GM23248 (cell line): ENCODE results near the gene PRDM16. TPM values are rescaled to one million over a fixed set of nuclear protein-coding genes. Genes with fewer than 3 reads are reported as not detected.

Experiments
- DNase-seq: peaks from one replicate; pipeline ENCODE4 v3.0.0-alpha.2; 2015
- H2AFZ ChIP-seq: fragments of 200-600 bp; sonication (generic); 2 replicates; pipeline ENCODE4 v1.6.1; 2016; ENCODE audit warnings: antibody characterized with exemption
- H3F3A ChIP-seq: fragments of 200-600 bp; sonication (generic); 2 replicates; pipeline ENCODE4 v1.6.1; 2016; ENCODE audit warnings: mild to moderate bottlenecking, antibody characterized with exemption, mixed run types; ENCODE audit not compliant: insufficient read depth
- H3K27ac ChIP-seq: fragments of 200-600 bp; sonication (generic); 2 replicates; pipeline ENCODE4 v1.5.1; 2016; ENCODE audit warnings: mild to moderate bottlenecking
- H3K27me3 ChIP-seq: fragments of 200-600 bp; sonication (generic); replicated peaks from 2 replicates; pipeline ENCODE4 v1.6.1; 2016; ENCODE audit warnings: mild to moderate bottlenecking; ENCODE audit not compliant: insufficient read depth
- H3K36me3 ChIP-seq: fragments of 200-600 bp; sonication (generic); 2 replicates; pipeline ENCODE4 v1.6.1; 2016; ENCODE audit warnings: low read depth, mild to moderate bottlenecking
- H3K4me1 ChIP-seq: fragments of 200-600 bp; sonication (generic); 2 replicates; pipeline ENCODE4 v1.6.1; 2016; ENCODE audit warnings: mild to moderate bottlenecking; ENCODE audit not compliant: insufficient read depth
- H3K4me2 ChIP-seq: fragments of 200-600 bp; sonication (generic); one replicate; pipeline ENCODE4 v1.6.1; 2016; ENCODE audit warnings: mild to moderate bottlenecking; ENCODE audit not compliant: unreplicated experiment
- H3K4me3 ChIP-seq: fragments of 200-600 bp; sonication (generic); 2 replicates; pipeline ENCODE4 v1.5.1; 2016; ENCODE audit warnings: mild to moderate bottlenecking
- H3K79me2 ChIP-seq: fragments of 200-600 bp; sonication (generic); 2 replicates; pipeline ENCODE4 v1.6.1; 2016; ENCODE audit warnings: mild to moderate bottlenecking; ENCODE audit not compliant: insufficient read depth
- H3K9ac ChIP-seq: fragments of 200-600 bp; sonication (generic); 2 replicates; pipeline ENCODE4 v1.6.1; 2016; ENCODE audit warnings: mild to moderate bottlenecking
- H3K9me2 ChIP-seq: fragments of 200-600 bp; sonication (generic); 2 replicates; pipeline ENCODE4 v1.6.1; 2016; ENCODE audit warnings: mixed run types, mild to moderate bottlenecking, moderate library complexity; ENCODE audit not compliant: insufficient read depth
- H3K9me3 ChIP-seq: fragments of 200-600 bp; sonication (generic); one replicate; pipeline ENCODE4 v1.6.1; 2017; ENCODE audit warnings: low read depth
- H4K20me1 ChIP-seq: fragments of 200-600 bp; sonication (generic); 2 replicates; pipeline ENCODE4 v1.6.0; 2016; ENCODE audit not compliant: insufficient read depth
- EZH2 ChIP-seq: fragments of 200-600 bp; sonication (generic); IDR thresholded peaks from 2 replicates; pipeline ENCODE4 v1.6.1; 2018; ENCODE audit warnings: antibody characterized with exemption, mild to moderate bottlenecking; ENCODE audit not compliant: insufficient read depth, poor library complexity, severe bottlenecking
- EZH2phosphoT487 ChIP-seq: fragments of 200-600 bp; sonication (generic); IDR thresholded peaks from 2 replicates; pipeline ENCODE4 v1.6.1; 2018; ENCODE audit warnings: antibody characterized with exemption, moderate library complexity, mild to moderate bottlenecking, low read depth; ENCODE audit not compliant: insufficient read depth
- WGBS, 2 experiments: methylation state at CpG; one replicate each; pipeline ENCODE4 v1.1.6; 2015 to 2017; ENCODE audit warnings: low lambda C conversion rate in 2 of 2, low coverage in 1 of 2; ENCODE audit errors: missing lambda C conversion rate in 2 of 2; 5-methylcytosine and 5-hydroxymethylcytosine counted together
- in situ Hi-C: fragments of 300-500 bp; cut with MboI; formaldehyde crosslinking; loops from 2 replicates; pipeline ENCODE4 v1.15.0; 2020
- polyA plus RNA-seq: library from polyadenylated mRNA; unstranded; fragments of >200 nt; fragmentation: Nextera tagmentation; extraction: Ambion mirVana; gene quantifications from 2 replicates; pipeline ENCODE4 v1.2.1, GENCODE V29; 2016
- total RNA-seq: library from RNA; depleted of rRNA; stranded (reverse); fragments of >200 nt; shearing (Covaris generic); gene quantifications from 2 replicates; pipeline ENCODE4 v1.2.3, GENCODE V29; 2014

Gene PRDM16
- total and polyA plus RNA-seq, 2 experiments from 2014 or later = 0.18 TPM; not detected in 1

DNA sequence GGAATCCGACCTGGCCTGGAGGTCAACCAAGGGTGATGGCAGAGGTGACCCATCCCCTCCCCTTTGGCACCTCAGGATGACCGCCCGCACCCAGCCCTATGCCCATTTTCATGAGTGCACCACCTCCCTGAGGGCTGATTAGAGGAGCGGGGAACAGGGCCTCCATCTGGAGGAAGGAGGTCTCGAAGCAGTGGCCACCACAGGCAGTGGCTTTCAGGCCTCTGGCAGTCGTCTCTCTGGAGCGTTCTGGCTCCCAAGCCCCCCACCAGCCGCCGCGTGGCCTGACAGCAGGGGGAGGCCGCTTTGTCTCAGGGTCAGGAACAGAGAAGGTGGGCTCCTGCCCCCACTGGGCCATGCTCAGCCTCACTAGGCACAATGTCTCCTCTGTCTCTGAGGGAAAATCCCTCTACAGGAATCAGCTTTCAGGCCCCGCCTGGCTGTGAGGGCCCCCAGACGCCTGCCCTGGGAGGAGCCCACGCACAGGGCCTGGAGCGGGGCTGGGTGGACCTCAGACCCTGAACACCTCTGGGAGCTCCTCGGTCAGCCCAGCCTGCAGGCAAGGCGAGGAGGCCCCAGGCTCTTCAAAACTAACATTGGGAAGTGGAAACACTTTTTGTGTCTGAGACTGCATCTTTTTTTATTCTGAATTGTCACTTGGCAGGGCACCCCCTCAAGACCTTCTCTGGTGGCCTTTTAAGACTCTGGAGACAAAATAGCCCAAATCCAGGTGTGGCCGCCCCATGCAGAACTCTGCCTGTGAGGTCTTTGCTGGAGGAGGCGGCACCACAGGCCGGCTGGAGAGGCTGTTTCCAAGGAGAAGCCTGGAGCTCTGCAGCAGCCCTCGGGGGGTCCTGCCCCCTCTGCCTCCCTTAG lies 257.7 kb downstream of the PRDM16 start:
- Histone ChIP-seq H2AFZ (no peak overlapping the region), H3K9me3 (no peaks in the 10 kb centered on the region), H3K27ac (no peak overlapping the region), H3K9ac (no peak overlapping the region), H3K4me3 (no peak overlapping the region), H3K36me3 (no peaks in the 10 kb centered on the region), H3K4me1 (no peaks in the 10 kb centered on the region), H3F3A (no peaks in the 10 kb centered on the region), H3K79me2 (no peaks in the 10 kb centered on the region), H3K9me2 (no peaks in the 10 kb centered on the region), H3K27me3 (peaks cover 5% of the 10 kb centered on the region), H4K20me1 (no peaks in the 10 kb centered on the region), H3K4me2 (no peak overlapping the region)
- in situ Hi-C loops = no loop called here
- WGBS, 2 experiments = 68 to 71% methylated on average over 20 to 21 of the region's 21 CpGs
- DNase-seq = no peak
- TF ChIP-seq EZH2 (no peak), EZH2phosphoT487 (no peak)

DNA sequence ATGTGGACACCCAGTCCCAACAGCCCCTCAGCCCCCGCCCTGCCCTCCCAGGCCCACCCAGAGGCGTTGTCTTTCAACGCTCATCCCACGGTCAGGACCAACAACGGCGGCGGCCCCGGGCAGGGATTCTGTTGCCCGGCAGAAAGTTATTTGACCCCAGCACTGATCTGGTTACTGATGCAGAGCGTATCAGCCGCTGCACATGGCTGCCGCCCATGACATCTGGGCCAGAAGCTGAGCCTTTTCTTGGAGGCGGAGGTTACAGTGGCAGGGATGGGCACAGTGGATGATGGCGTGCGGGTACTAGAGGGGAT lies 258.3 kb downstream of the PRDM16 start:
- Histone ChIP-seq H3K4me1 (no peaks in the 10 kb centered on the region), H3K9me2 (no peaks in the 10 kb centered on the region), H3K36me3 (no peaks in the 10 kb centered on the region), H3K9me3 (no peaks in the 10 kb centered on the region), H3K4me3 (no peak overlapping the region), H3K27me3 (peaks cover 5% of the 10 kb centered on the region), H4K20me1 (no peaks in the 10 kb centered on the region), H3F3A (no peaks in the 10 kb centered on the region), H3K9ac (no peak overlapping the region), H3K79me2 (no peaks in the 10 kb centered on the region), H2AFZ (no peak overlapping the region), H3K27ac (no peak overlapping the region), H3K4me2 (no peak overlapping the region)
- no peak for DNase-seq
- in situ Hi-C loops = no loop called here
- TF ChIP-seq EZH2phosphoT487 (no peak), EZH2 (no peak)
- WGBS, 2 experiments = 54 to 65% methylated on average over 14 to 15 of the region's 15 CpGs

DNA sequence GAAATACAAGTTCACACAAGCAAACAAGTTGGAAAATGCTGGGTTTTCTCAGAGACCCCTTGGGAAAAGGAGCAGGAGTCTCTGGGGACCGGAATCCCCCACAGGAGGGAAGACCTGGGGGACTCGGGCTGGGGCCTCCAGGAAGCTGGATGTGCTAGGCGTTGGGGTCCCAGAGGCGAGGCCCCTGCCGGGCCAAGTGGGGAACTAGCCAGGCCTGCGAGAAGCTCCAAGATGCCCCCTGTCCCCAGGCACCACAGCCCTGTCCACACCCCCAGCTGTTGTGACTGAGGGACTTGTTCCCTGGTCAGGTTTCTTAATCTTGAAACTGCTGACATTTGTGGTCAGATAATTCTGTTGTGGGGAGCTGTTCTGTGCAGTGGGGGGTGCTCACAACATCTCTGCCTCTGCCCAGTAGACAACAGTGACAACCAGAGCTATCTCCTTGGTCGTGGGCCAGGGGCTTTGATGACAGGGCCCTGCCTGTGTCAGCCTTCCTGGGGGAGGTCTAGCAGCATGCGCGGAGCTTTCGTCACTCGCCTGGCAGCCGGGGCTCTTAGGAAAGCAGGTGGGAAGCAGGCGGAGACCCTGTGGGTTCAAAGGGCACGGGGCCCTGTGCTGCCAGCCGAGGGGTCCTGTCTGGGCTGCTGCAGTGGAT lies 259.1 kb downstream of the PRDM16 start:
- Histone ChIP-seq H3K79me2 (no peaks in the 10 kb centered on the region), H4K20me1 (no peaks in the 10 kb centered on the region), H2AFZ (no peak overlapping the region), H3K9me3 (no peaks in the 10 kb centered on the region), H3K27me3 (peaks cover 5% of the 10 kb centered on the region), H3K4me3 (no peak overlapping the region), H3K27ac (no peak overlapping the region), H3K9me2 (no peaks in the 10 kb centered on the region), H3F3A (no peaks in the 10 kb centered on the region), H3K4me2 (no peak overlapping the region), H3K4me1 (no peaks in the 10 kb centered on the region), H3K9ac (no peak overlapping the region), H3K36me3 (no peaks in the 10 kb centered on the region)
- 72 to 80% methylated on average over 15 of the region's 15 CpGs for WGBS, 2 experiments
- TF ChIP-seq EZH2 = no peak
- no peak for DNase-seq
- in situ Hi-C loops = no loop called here

DNA sequence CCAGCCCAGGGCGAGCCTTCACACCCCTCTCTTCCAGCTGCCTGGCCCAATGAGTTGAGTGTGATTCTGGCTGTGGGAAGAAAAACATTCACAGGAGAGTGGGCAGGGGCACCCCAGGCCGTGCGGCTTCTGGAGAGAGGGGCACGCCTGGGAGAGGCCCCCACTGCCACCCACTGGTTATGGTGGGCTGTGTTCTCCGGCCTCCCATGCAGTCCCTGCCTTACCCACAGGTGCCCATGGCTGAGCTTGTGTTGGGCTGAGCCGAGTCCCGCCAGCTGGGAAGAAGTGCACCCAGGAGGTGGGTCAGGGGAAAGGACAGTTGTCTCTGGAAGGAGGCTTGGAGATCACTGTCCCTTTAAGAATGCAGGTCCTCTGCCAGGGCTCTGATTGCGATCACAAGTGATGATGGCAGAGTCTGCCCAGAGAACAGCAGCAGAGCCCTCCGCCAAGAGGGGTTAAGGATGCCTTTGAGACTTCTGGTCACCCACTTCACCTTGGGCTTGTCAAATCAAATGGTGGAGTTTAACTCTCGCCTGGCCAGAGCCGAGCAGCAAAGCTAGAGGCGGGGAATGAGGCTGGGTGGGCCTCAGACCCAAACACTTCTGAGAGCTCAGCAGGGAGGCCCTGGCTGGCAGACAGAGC lies 260.8 kb downstream of the PRDM16 start:
- Histone ChIP-seq H3K36me3 (no peaks in the 10 kb centered on the region), H4K20me1 (no peaks in the 10 kb centered on the region), H3K9me2 (no peaks in the 10 kb centered on the region), H3K27ac (no peak overlapping the region), H3K4me2 (no peak overlapping the region), H3K27me3 (no peaks in the 10 kb centered on the region; the same call in 1 of the 2 replicates), H3K4me3 (no peak overlapping the region), H3K9me3 (no peaks in the 10 kb centered on the region), H3K79me2 (no peaks in the 10 kb centered on the region), H3F3A (no peaks in the 10 kb centered on the region), H3K9ac (no peak overlapping the region), H2AFZ (no peak overlapping the region), H3K4me1 (no peaks in the 10 kb centered on the region)
- in situ Hi-C loops = no loop called here
- DNase-seq = no peak
- 79 to 84% methylated on average over 12 of the region's 12 CpGs for WGBS, 2 experiments
- TF ChIP-seq EZH2phosphoT487 = no peak
- TF ChIP-seq EZH2 = no peak
